HG03135 (cell line): ENCODE measurements around the gene ZNF710.
"Not testable (repeated sequence)": the region's sequence is repeated elsewhere in the genome, so short reads cannot be mapped to it uniquely, and the experiment has no call there.

Source experiments
- ATAC-seq: cut with Tn5 transposase; IDR thresholded peaks from one replicate; pipeline ENCODE4 v1.9.1; 2021; ENCODE audit warnings: mild to moderate bottlenecking, moderate library complexity; ENCODE audit not compliant: unreplicated experiment

The ZNF710 gene

GRCh38 chr15:90001062-90001682 is at the start of gene ZNF710:
ZNF710 (plus strand) TSS chr15:90001324; CDS start chr15:90067138, 65,814 bp downstream.
- no peak for ATAC-seq

- ATAC-seq = no peak
These were observed 46.6 kb upstream of the ZNF710 start for GRCh38 chr15:89954541-89954940.

- not testable (repeated sequence) for ATAC-seq
These were observed 45.6 kb upstream of the ZNF710 start for GRCh38 chr15:89955449-89955998.

- no peak for ATAC-seq
These were observed 42.9 kb upstream of the ZNF710 start for GRCh38 chr15:89958107-89958805.

GRCh38 chr15:89963301-89964231 is 37.6 kb upstream of the ZNF710 start:
- no peak for ATAC-seq

GRCh38 chr15:89964232-89964954 is 36.7 kb upstream of the ZNF710 start:
- no peak for ATAC-seq

- no peak for ATAC-seq
These were observed 33.2 kb upstream of the ZNF710 start for GRCh38 chr15:89967881-89968280.

GRCh38 chr15:89971592-89971997 is 29.5 kb upstream of the ZNF710 start:
- peak; percentile 90 for ATAC-seq

GRCh38 chr15:89972085-89972484 is 29.0 kb upstream of the ZNF710 start:
- no peak for ATAC-seq

GRCh38 chr15:89975482-89976245 is 25.5 kb upstream of the ZNF710 start:
- no peak for ATAC-seq

- ATAC-seq = no peak
These were observed 24.9 kb upstream of the ZNF710 start for GRCh38 chr15:89976246-89976600.

GRCh38 chr15:89977836-89978235 is 23.3 kb upstream of the ZNF710 start:
- not testable (repeated sequence) for ATAC-seq

- ATAC-seq = no peak
These were observed 22.2 kb upstream of the ZNF710 start for GRCh38 chr15:89978914-89979313.

- no peak for ATAC-seq
These were observed 20.2 kb upstream of the ZNF710 start for GRCh38 chr15:89980896-89981295.

GRCh38 chr15:89982315-89983055 is 18.6 kb upstream of the ZNF710 start:
- no peak for ATAC-seq

- no peak for ATAC-seq
These were observed 17.1 kb upstream of the ZNF710 start for GRCh38 chr15:89984001-89984400.

- ATAC-seq = no peak
These were observed 16.6 kb upstream of the ZNF710 start for GRCh38 chr15:89984421-89985010.

GRCh38 chr15:89985111-89985510 is 16.0 kb upstream of the ZNF710 start:
- no peak for ATAC-seq

GRCh38 chr15:89991312-89991711 is 9.8 kb upstream of the ZNF710 start:
- ATAC-seq = no peak
